Activated CD8-positive, alpha-beta memory T cell treated with anti-CD3 and anti-CD28 coated beads, Interleukin-2, amount 50 U/mL, for 1 hour (primary cell): ENCODE results near the gene ROPN1B.
"Not testable (repeated sequence)": the region's sequence is repeated elsewhere in the genome, so short reads cannot be mapped to it uniquely, and the experiment has no call there.

ENCODE experiments used
- DNase-seq: peaks from one replicate; pipeline ENCODE4 v3.0.0-alpha.2; 2020; ENCODE audit errors: extremely low read depth

Gene ROPN1B

GRCh38 chr3:125968701-125969592 is at the start of gene ROPN1B:
TSS of gene ROPN1B (plus strand) at chr3:125969178. CDS start at chr3:125972055, 2,877 bp downstream.
- DNase-seq, result not testable (repeated sequence)

- not testable (repeated sequence) for DNase-seq
Measured at GRCh38 chr3:125920191-125920590, 48.8 kb upstream of the ROPN1B start.

GRCh38 chr3:125920751-125921279 is 48.2 kb upstream of the ROPN1B start:
- DNase-seq, result not testable (repeated sequence)

GRCh38 chr3:125921712-125922111 is 47.3 kb upstream of the ROPN1B start:
- DNase-seq, result not testable (repeated sequence)

GRCh38 chr3:125923324-125924115 is 45.5 kb upstream of the ROPN1B start:
- not testable (repeated sequence) for DNase-seq

GRCh38 chr3:125924276-125924675 is 44.7 kb upstream of the ROPN1B start:
- not testable (repeated sequence) for DNase-seq

- not testable (repeated sequence) for DNase-seq
Measured at GRCh38 chr3:125925727-125926126, 43.3 kb upstream of the ROPN1B start.

GRCh38 chr3:125928771-125929545 is 40.0 kb upstream of the ROPN1B start:
- not testable (repeated sequence) for DNase-seq

GRCh38 chr3:125929765-125930164 is 39.2 kb upstream of the ROPN1B start:
- DNase-seq, result not testable (repeated sequence)

GRCh38 chr3:125931355-125931880 is 37.6 kb upstream of the ROPN1B start:
- not testable (repeated sequence) for DNase-seq

- DNase-seq, result not testable (repeated sequence)
Measured at GRCh38 chr3:125933397-125934173, 35.4 kb upstream of the ROPN1B start.

GRCh38 chr3:125935252-125935874 is 33.6 kb upstream of the ROPN1B start:
- not testable (repeated sequence) for DNase-seq

GRCh38 chr3:125936210-125936815 is 32.7 kb upstream of the ROPN1B start:
- DNase-seq, result not testable (repeated sequence)

GRCh38 chr3:125936891-125937290 is 32.1 kb upstream of the ROPN1B start:
- not testable (repeated sequence) for DNase-seq

GRCh38 chr3:125947806-125948205 is 21.2 kb upstream of the ROPN1B start:
- not testable (repeated sequence) for DNase-seq

- DNase-seq, result not testable (repeated sequence)
Measured at GRCh38 chr3:125948901-125949300, 20.1 kb upstream of the ROPN1B start.

- not testable (repeated sequence) for DNase-seq
Measured at GRCh38 chr3:125951176-125951575, 17.8 kb upstream of the ROPN1B start.

- DNase-seq, result not testable (repeated sequence)
Measured at GRCh38 chr3:125957020-125957419, 12.0 kb upstream of the ROPN1B start.
